HG02884 (cell line): ENCODE measurements around the gene HOXB2.

Experiments
- ATAC-seq: cut with Tn5 transposase; IDR thresholded peaks from one replicate; pipeline ENCODE4 v1.9.1; 2021; ENCODE audit warnings: mild to moderate bottlenecking, moderate library complexity; ENCODE audit not compliant: unreplicated experiment

The HOXB2 gene

GRCh38 chr17:48494335-48494734 is 50.6 kb downstream of the HOXB2 start:
- no peak for ATAC-seq
